Ectodermal cell (in vitro differentiated cells): ENCODE results near the gene KAT6B.
"Not testable (repeated sequence)": the region's sequence is repeated elsewhere in the genome, so short reads cannot be mapped to it uniquely, and the experiment has no call there.

Source experiments
- H3K27ac ChIP-seq: 2 replicates; pipeline ENCODE4 v1.7.0; 2013; ENCODE audit warnings: mild to moderate bottlenecking, low read depth, low read length; ENCODE audit not compliant: insufficient read depth, poor library complexity, severe bottlenecking
- H3K27me3 ChIP-seq: 2 replicates; pipeline ENCODE4 v1.7.0; 2013; ENCODE audit warnings: mild to moderate bottlenecking, low read length; ENCODE audit not compliant: insufficient read depth, control insufficient read depth, poor library complexity, severe bottlenecking
- H3K36me3 ChIP-seq: one replicate; pipeline ENCODE4 v1.7.0; 2013; ENCODE audit warnings: low read length; ENCODE audit not compliant: control insufficient read depth, insufficient read depth
- H3K4me1 ChIP-seq: one replicate; pipeline ENCODE4 v1.7.0; 2013; ENCODE audit warnings: low read length; ENCODE audit not compliant: control insufficient read depth, insufficient read depth
- H3K4me3 ChIP-seq: 2 replicates; pipeline ENCODE4 v1.7.0; 2013; ENCODE audit warnings: low read depth, low read length, control low read depth; ENCODE audit not compliant: insufficient read depth
- H3K9me3 ChIP-seq: 2 replicates; pipeline ENCODE4 v1.7.0; 2013; ENCODE audit warnings: mild to moderate bottlenecking, low read length, moderate library complexity; ENCODE audit not compliant: control insufficient read depth
- WGBS, 2 experiments: methylation state at CpG; one replicate each; pipeline ENCODE4 v1.1.7; 2013; ENCODE audit warnings: missing lambda C conversion rate in 2 of 2; 5-methylcytosine and 5-hydroxymethylcytosine counted together

The KAT6B gene

GRCh38 chr10:74882831-74883230, 56.4 kb downstream of the KAT6B start:
- no peaks in the 10 kb centered on the region for H3K27me3 ChIP-seq
- H3K9me3 ChIP-seq = no peaks in the 10 kb centered on the region
- no peaks in the 10 kb centered on the region for H3K4me1 ChIP-seq
- no peaks in the 10 kb centered on the region for H3K36me3 ChIP-seq
- 90 to 96% methylated on average over 3 of the region's 3 CpGs for WGBS, 2 experiments
- no peak overlapping the region for H3K27ac ChIP-seq
- H3K4me3 ChIP-seq = no peak overlapping the region

- no peaks in the 10 kb centered on the region for H3K36me3 ChIP-seq
- WGBS, 2 experiments = 100% methylated on average over 1 of the region's 1 CpG
- H3K9me3 ChIP-seq = no peaks in the 10 kb centered on the region
- no peaks in the 10 kb centered on the region for H3K4me1 ChIP-seq
- H3K27ac ChIP-seq = no peak overlapping the region
- H3K27me3 ChIP-seq = no peaks in the 10 kb centered on the region
- no peak overlapping the region for H3K4me3 ChIP-seq
These were observed 57.0 kb downstream of the KAT6B start for GRCh38 chr10:74883428-74883827.

GRCh38 chr10:74887614-74888284, 61.3 kb downstream of the KAT6B start:
- H3K4me3 ChIP-seq = no peak overlapping the region
- no peaks in the 10 kb centered on the region for H3K27me3 ChIP-seq
- no peaks in the 10 kb centered on the region for H3K4me1 ChIP-seq
- 91 to 98% methylated on average over 2 of the region's 2 CpGs for WGBS, 2 experiments
- H3K36me3 ChIP-seq = no peaks in the 10 kb centered on the region
- H3K9me3 ChIP-seq = no peaks in the 10 kb centered on the region
- no peak overlapping the region for H3K27ac ChIP-seq

DNA sequence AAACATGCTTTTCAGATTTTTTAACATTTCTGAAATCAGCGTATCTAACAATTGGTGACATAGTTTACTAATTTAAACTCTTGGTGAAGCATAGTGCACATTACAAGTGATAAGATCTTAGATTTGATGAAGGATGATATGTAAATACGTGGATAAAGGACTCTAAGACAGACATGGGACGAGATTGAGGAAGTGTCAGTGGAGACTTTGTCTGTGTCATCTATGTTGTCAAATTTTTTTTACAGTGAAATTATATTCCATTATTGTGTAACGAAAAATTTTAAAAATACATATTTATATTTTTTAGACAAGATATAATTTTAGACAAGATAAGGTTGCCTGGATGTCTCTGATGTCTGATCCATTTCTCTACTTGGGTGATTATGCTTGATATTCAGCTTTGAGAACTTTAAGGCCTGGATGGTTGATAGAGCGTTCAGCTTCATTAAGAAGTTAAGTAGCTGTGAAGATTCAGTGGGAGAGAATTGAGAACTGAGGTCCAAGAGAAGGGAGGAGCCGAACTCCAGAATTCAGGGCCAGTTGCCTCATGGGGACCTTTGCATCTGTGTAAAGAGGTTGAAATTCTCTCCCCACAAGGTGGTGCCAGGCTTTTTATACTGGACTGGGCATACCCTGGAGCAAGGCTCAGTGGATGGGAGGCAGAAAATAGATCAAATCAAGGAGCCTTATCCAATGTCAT, 62.7 kb downstream of the KAT6B start:
- H3K9me3 ChIP-seq = no peaks in the 10 kb centered on the region
- no peaks in the 10 kb centered on the region for H3K27me3 ChIP-seq
- no peak overlapping the region for H3K27ac ChIP-seq
- no peaks in the 10 kb centered on the region for H3K4me1 ChIP-seq
- WGBS, 2 experiments = 94 to 95% methylated on average over 5 of the region's 6 CpGs
- no peak overlapping the region for H3K4me3 ChIP-seq
- H3K36me3 ChIP-seq = no peaks in the 10 kb centered on the region

DNA sequence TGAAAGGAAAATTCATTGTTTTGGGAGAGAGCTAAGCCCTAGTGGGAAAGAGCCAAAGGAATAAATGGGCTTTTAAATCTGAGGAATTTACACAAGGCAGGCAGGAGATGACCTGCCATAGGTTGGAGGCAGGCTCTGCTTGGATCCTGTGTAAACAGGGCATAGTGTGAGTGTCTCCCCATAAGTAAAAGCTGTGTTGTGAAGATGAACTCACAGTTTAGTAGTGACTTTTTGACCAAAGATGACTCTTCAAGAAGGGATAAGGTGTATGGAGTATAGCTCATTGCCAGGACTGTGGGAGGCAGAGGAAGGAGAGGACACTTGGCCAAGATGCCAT, 63.2 kb downstream of the KAT6B start:
- H3K36me3 ChIP-seq = no peaks in the 10 kb centered on the region
- H3K27me3 ChIP-seq = no peaks in the 10 kb centered on the region
- no peaks in the 10 kb centered on the region for H3K4me1 ChIP-seq
- H3K9me3 ChIP-seq = no peaks in the 10 kb centered on the region
- H3K4me3 ChIP-seq = no peak overlapping the region
- H3K27ac ChIP-seq = no peak overlapping the region

DNA sequence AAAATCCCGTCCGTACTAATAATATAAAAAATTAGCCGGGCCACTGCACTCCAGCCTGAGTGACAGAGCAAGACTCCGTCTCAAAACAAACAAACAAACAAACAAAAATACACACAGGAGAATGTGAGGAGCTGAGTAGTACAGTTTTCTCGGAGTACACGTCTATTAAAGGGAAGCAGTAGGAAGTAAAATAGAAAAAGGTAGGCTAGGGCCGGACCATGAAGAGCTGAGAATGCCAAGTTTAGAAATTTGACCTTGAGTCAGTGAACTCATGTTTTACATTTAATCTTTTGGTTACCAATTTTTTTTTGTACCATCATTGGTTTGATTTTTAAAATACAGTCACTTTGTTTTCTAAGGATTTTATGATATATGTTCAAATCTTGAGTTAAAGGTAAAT, 64.1 kb downstream of the KAT6B start:
- no peak overlapping the region for H3K4me3 ChIP-seq
- no peaks in the 10 kb centered on the region for H3K9me3 ChIP-seq
- no peaks in the 10 kb centered on the region for H3K36me3 ChIP-seq
- no peaks in the 10 kb centered on the region for H3K27me3 ChIP-seq
- H3K4me1 ChIP-seq = no peaks in the 10 kb centered on the region
- WGBS, 2 experiments = 90 to 98% methylated on average over 5 to 7 of the region's 7 CpGs
- no peak overlapping the region for H3K27ac ChIP-seq

DNA sequence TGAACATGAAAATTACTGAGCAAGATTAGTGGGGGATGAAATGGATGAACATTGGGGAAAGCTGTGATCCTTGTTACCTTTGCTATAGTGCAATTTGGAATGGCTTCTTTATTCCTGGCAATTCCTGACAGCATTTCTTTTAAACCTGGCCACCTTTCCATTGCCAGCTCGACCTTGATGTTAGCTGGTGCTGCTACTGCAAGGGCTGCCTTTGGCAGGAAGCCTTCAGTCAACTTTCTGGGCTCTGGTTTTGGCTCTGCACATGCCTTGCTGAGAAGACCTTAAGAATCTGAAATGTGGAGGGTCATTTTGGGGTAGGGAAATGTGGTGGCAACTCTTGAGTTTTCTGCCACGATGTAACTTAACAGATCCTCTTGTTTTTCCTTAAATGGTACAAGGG, 64.7 kb downstream of the KAT6B start:
- Histone ChIP-seq H3K4me1 (no peaks in the 10 kb centered on the region), H3K4me3 (no peak overlapping the region), H3K27me3 (no peaks in the 10 kb centered on the region), H3K9me3 (no peaks in the 10 kb centered on the region), H3K27ac (no peak overlapping the region), H3K36me3 (no peaks in the 10 kb centered on the region)
- WGBS, 2 experiments = 88 to 94% methylated on average over 2 of the region's 2 CpGs

DNA sequence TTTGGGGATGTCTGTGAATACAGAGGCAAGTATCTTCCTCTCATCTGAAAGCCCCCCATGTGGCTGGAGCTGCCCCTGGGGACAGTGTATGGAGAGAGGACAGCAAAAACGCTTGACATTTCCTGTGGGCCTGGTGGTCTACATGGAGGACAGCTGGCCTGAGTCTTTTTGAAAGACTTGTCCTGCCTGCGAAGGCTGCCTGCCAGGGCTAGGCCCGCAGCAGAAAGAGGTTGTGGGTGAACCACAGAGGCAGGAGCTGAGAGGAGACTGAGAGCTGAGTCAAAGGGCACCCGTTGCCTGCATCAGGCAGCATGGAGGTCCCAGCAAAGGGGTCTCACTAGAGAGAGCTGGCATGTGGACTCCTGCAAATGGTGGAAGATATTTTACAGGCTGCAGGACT, 66.4 kb downstream of the KAT6B start:
- no peak overlapping the region for H3K4me3 ChIP-seq
- H3K27ac ChIP-seq = no peak overlapping the region

GRCh38 chr10:74893329-74893728, 66.9 kb downstream of the KAT6B start:
- not testable (repeated sequence) for H3K36me3 ChIP-seq, H3K27me3 ChIP-seq, H3K9me3 ChIP-seq, H3K27ac ChIP-seq, H3K4me1 ChIP-seq, H3K4me3 ChIP-seq
- WGBS, 2 experiments = 96% methylated on average over 6 of the region's 6 CpGs

More for the DNA sequence above, 66.4 kb downstream of the KAT6B start:
- no peaks in the 10 kb centered on the region for H3K27me3 ChIP-seq
- no peaks in the 10 kb centered on the region for H3K4me1 ChIP-seq
- whole genome bisulfite sequencing, 2 experiments = 91 to 93% methylated on average over 4 of the region's 4 CpGs
- no peaks in the 10 kb centered on the region for H3K36me3 ChIP-seq
- no peaks in the 10 kb centered on the region for H3K9me3 ChIP-seq

GRCh38 chr10:74896788-74897527, 70.6 kb downstream of the KAT6B start:
- 93 to 95% methylated on average over 4 of the region's 5 CpGs for WGBS, 2 experiments
- no peaks in the 10 kb centered on the region for H3K4me1 ChIP-seq
- H3K27me3 ChIP-seq = no peaks in the 10 kb centered on the region
- no peaks in the 10 kb centered on the region for H3K36me3 ChIP-seq
- H3K9me3 ChIP-seq = no peaks in the 10 kb centered on the region
- no peak overlapping the region for H3K4me3 ChIP-seq
- H3K27ac ChIP-seq = no peak overlapping the region
